ENCODE measurements around the gene PTK7. TPM values are rescaled to one million over a fixed set of nuclear protein-coding genes. Genes with fewer than 3 reads are reported as not detected.
A peak's percentile ranks its signal among the peaks of the same experiment; 100 is the strongest.

The PTK7 gene
- total RNA-seq, 1 donor from 2014 or later: 155 TPM

- Mint-ChIP-seq H3K27ac (no peak overlapping the region), H3K36me3 (peaks cover 3% of the 10 kb centered on the region), H3K4me3 (no peak overlapping the region), H3K9me3 (no peaks in the 10 kb centered on the region), H3K27me3 (no peaks in the 10 kb centered on the region), H3K4me1 (ENCODE audit: unreplicated experiment) (peaks cover 14% of the 10 kb centered on the region)
- DNase-seq (ENCODE audit: extremely low spot score, unreplicated experiment): no peak
- TF ChIP-seq CTCF (conservative IDR thresholded peaks at IDR 0.05): no peak
Observed at GRCh38 chr6:43142101-43142500, 66.0 kb downstream of the PTK7 start.

GRCh38 chr6:43143235-43144128 is 67.4 kb downstream of the PTK7 start:
- Mint-ChIP-seq H3K27ac (peak overlapping the region; percentile 74), H3K4me3 (no peak overlapping the region), H3K36me3 (peaks cover 3% of the 10 kb centered on the region), H3K9me3 (no peaks in the 10 kb centered on the region), H3K27me3 (no peaks in the 10 kb centered on the region), H3K4me1 (ENCODE audit: unreplicated experiment) (peaks cover 14% of the 10 kb centered on the region)
- peak; percentile 95 for DNase-seq (ENCODE audit: extremely low spot score, unreplicated experiment)
- peak; percentile 99 for TF ChIP-seq CTCF (conservative IDR thresholded peaks at IDR 0.05)

- H3K9me3 Mint-ChIP-seq: no peaks in the 10 kb centered on the region
- DNase-seq (ENCODE audit: extremely low spot score, unreplicated experiment): no peak
- peaks cover 14% of the 10 kb centered on the region for H3K4me1 Mint-ChIP-seq (ENCODE audit: unreplicated experiment)
- H3K4me3 Mint-ChIP-seq: no peak overlapping the region
- no peak for TF ChIP-seq CTCF (conservative IDR thresholded peaks at IDR 0.05)
- peaks cover 5% of the 10 kb centered on the region for H3K36me3 Mint-ChIP-seq
- no peaks in the 10 kb centered on the region for H3K27me3 Mint-ChIP-seq
- H3K27ac Mint-ChIP-seq: no peak overlapping the region
Observed at GRCh38 chr6:43144879-43145278, 68.8 kb downstream of the PTK7 start.

- H3K36me3 Mint-ChIP-seq: peaks cover 10% of the 10 kb centered on the region
- DNase-seq (ENCODE audit: extremely low spot score, unreplicated experiment): no peak
- H3K4me3 Mint-ChIP-seq: no peak overlapping the region
- no peaks in the 10 kb centered on the region for H3K9me3 Mint-ChIP-seq
- peaks cover 17% of the 10 kb centered on the region for H3K4me1 Mint-ChIP-seq (ENCODE audit: unreplicated experiment)
- H3K27ac Mint-ChIP-seq: no peak overlapping the region
- no peaks in the 10 kb centered on the region for H3K27me3 Mint-ChIP-seq
- no peak for TF ChIP-seq CTCF (conservative IDR thresholded peaks at IDR 0.05)
Observed at GRCh38 chr6:43146261-43146660, 70.1 kb downstream of the PTK7 start.

GRCh38 chr6:43146709-43147688 is 70.9 kb downstream of the PTK7 start:
- Mint-ChIP-seq H3K27me3 (no peaks in the 10 kb centered on the region), H3K9me3 (no peaks in the 10 kb centered on the region), H3K27ac (peak overlapping the region; percentile 84), H3K4me1 (ENCODE audit: unreplicated experiment) (peaks cover 17% of the 10 kb centered on the region), H3K36me3 (peaks cover 10% of the 10 kb centered on the region), H3K4me3 (no peak overlapping the region)
- TF ChIP-seq CTCF (conservative IDR thresholded peaks at IDR 0.05): no peak
- no peak for DNase-seq (ENCODE audit: extremely low spot score, unreplicated experiment)
